Heart left ventricle (tissue), 13 donors: ENCODE results near the gene HCN4.

Source experiments
- CTCF ChIP-seq, 12 donors: fragments of 200-600 bp; sonication (generic) in 4 of 12; IDR thresholded peaks; one replicate each; pipeline versions ENCODE4 v1.5.0 to v1.8.0; 2018 to 2022; ENCODE audit warnings: antibody characterized with exemption in 12 of 12, mild to moderate bottlenecking in 5 of 12
- POLR2A ChIP-seq, 2 donors: fragments of 450-650 bp; IDR thresholded peaks; one replicate each; pipeline ENCODE4 v1.6.1; 2017; ENCODE audit warnings: antibody characterized with exemption in 2 of 2, mild to moderate bottlenecking in 2 of 2, moderate library complexity in 2 of 2
- donor health status: ischemic (EF 13 %, LVEDD 7.1; RV severe dilation, severe dysfunction).
- donor health status: DM: no; HTN: yes; CAD: no.
- donor health status: DM: no; HTN: no; CAD: no.
- donor health status: ischemic (EF 25% LVEDD 6.9; RV normal size, moderate dysfunction).
- donor health status: ischemic (EF 25% LVEDD 5.7; RV mildly dilated, moderate dysfunction).
- donor health status: ischemic (EF 35%, LVEDD 5.7; RV mildly dilated, moderate dysfunction).
- donor health status: nonischemic (EF 11% LVEDD 7.7; RV severe dilation, severe dysfunction).
- donor health status: DM: yes; HTN: yes; CAD: no.
- donor health status: PGD.
- donor health status: ischemic (EF 29% LVEDD 5.4; RV normal size, mild dysfunction).
- donor health status: nonischemic (EF 23%, LVEDD 6.1; RV moderate dilation, normal function).

GRCh38 chr15:73389971-73390544 lies 21.3 kb upstream of the HCN4 start:
- TF ChIP-seq CTCF (IDR thresholded peaks at IDR 0.05): no peak
- no peak for TF ChIP-seq POLR2A (IDR thresholded peaks at IDR 0.05)
